HEK293 (cell line): ENCODE data around the gene C6orf141.

Experiments used
- CTCF ChIA-PET: fragments of 350-600 bp; formaldehyde crosslinking; extraction: SDS; loops from one replicate; lab custom pipeline; 2021; ENCODE audit warnings: antibody characterized with exemption; lab: Yijun Ruan, JAX
- POLR2A ChIA-PET: fragments of 300-600 bp; formaldehyde crosslinking; extraction: SDS; loops from one replicate; lab custom pipeline; 2020; ENCODE audit warnings: antibody characterized with exemption, inconsistent platforms; lab: Yijun Ruan, JAX
- H3K27ac ChIP-seq: fragments of 200-500 bp; sonication (Bioruptor generic); 2 replicates; pipeline ENCODE4 v1.5.1; 2014; ENCODE audit warnings: low read depth, low read length, control low read depth, inconsistent platforms; ENCODE audit errors: extremely low read depth
- H3K36me3 ChIP-seq, 2 experiments: fragments of 200-500 bp in 1 of 2; sonication (Bioruptor generic) in 1 of 2; 1 replicate in 1 of 2; 2 replicates in 1 of 2; pipeline ENCODE4 v1.5.1; 2014 to 2017; ENCODE audit warnings: inconsistent platforms in 2 of 2, low read length in 2 of 2; ENCODE audit not compliant: control insufficient read depth in 2 of 2, insufficient read depth in 1 of 2
- H3K4me1 ChIP-seq: fragments of 200-500 bp; sonication (Bioruptor generic); 2 replicates; pipeline ENCODE4 v1.5.1; 2014; ENCODE audit warnings: mild to moderate bottlenecking, low read length, inconsistent platforms; ENCODE audit not compliant: control insufficient read depth, insufficient read depth
- H3K4me3 ChIP-seq: 2 replicates; pipeline ENCODE4 v1.5.1; 2011; ENCODE audit warnings: low read depth, mild to moderate bottlenecking, control low read depth, low read length, moderate library complexity
- H3K9me3 ChIP-seq: fragments of 200-500 bp; sonication (Bioruptor generic); 2 replicates; pipeline ENCODE4 v1.5.1; 2014; ENCODE audit warnings: low read depth, low read length, inconsistent platforms; ENCODE audit not compliant: control insufficient read depth, insufficient read depth
- BCL11B ChIP-seq: fragments of 450-650 bp; formaldehyde crosslinking; IDR thresholded peaks from 2 replicates; pipeline ENCODE4 v1.5.1; 2016; ENCODE audit warnings: low read depth, missing biosample characterization, missing genetic modification characterization
- FEZF1 ChIP-seq: fragments of 450-650 bp; formaldehyde crosslinking; IDR thresholded peaks from 2 replicates; pipeline ENCODE4 v1.5.1; 2016; ENCODE audit warnings: missing biosample characterization, missing genetic modification characterization
- HOXA7 ChIP-seq: sonication (generic); formaldehyde crosslinking; IDR thresholded peaks from 2 replicates; pipeline ENCODE4 v1.8.1; 2022; ENCODE audit warnings: missing genetic modification reagents, borderline replicate concordance
- IKZF3 ChIP-seq: fragments of 450-650 bp; IDR thresholded peaks from 2 replicates; pipeline ENCODE4 v1.5.0; 2018; ENCODE audit warnings: missing biosample characterization, mild to moderate bottlenecking, missing genetic modification characterization, moderate library complexity
- OVOL3 ChIP-seq: fragments of 450-650 bp; formaldehyde crosslinking; IDR thresholded peaks from 2 replicates; pipeline ENCODE4 v1.5.1; 2016; ENCODE audit warnings: missing biosample characterization, missing genetic modification characterization
- PRDM2 ChIP-seq: fragments of 450-650 bp; formaldehyde crosslinking; IDR thresholded peaks from 2 replicates; pipeline ENCODE4 v1.5.1; 2016; ENCODE audit warnings: missing biosample characterization, missing genetic modification characterization, borderline replicate concordance
- TSHZ1 ChIP-seq: fragments of 450-650 bp; formaldehyde crosslinking; IDR thresholded peaks from 2 replicates; pipeline ENCODE4 v1.5.1; 2016; ENCODE audit warnings: missing biosample characterization, missing genetic modification characterization, borderline replicate concordance
- ZNF155 ChIP-seq: fragments of 450-650 bp; formaldehyde crosslinking; IDR thresholded peaks from 2 replicates; pipeline ENCODE4 v1.5.1; 2016; ENCODE audit warnings: missing biosample characterization, missing genetic modification characterization
- ZNF169 ChIP-seq: fragments of 450-650 bp; formaldehyde crosslinking; IDR thresholded peaks from 2 replicates; pipeline ENCODE4 v1.5.1; 2016; ENCODE audit warnings: missing biosample characterization, missing genetic modification characterization
- ZNF23 ChIP-seq: fragments of 450-650 bp; formaldehyde crosslinking; IDR thresholded peaks from 2 replicates; pipeline ENCODE4 v1.5.1; 2016; ENCODE audit warnings: missing biosample characterization, missing genetic modification characterization, borderline replicate concordance
- ZNF280C ChIP-seq: fragments of 450-650 bp; formaldehyde crosslinking; IDR thresholded peaks from 2 replicates; pipeline ENCODE4 v1.5.1; 2016; ENCODE audit warnings: missing biosample characterization, missing genetic modification characterization
- ZNF311 ChIP-seq: fragments of 450-650 bp; formaldehyde crosslinking; IDR thresholded peaks from 2 replicates; pipeline ENCODE4 v1.5.1; 2017; ENCODE audit warnings: missing biosample characterization, missing genetic modification characterization, borderline replicate concordance
- ZNF37A ChIP-seq: fragments of 450-650 bp; IDR thresholded peaks from 2 replicates; pipeline ENCODE4 v1.5.1; 2018; ENCODE audit warnings: missing biosample characterization, missing genetic modification characterization
- ZNF629 ChIP-seq: fragments of 450-650 bp; formaldehyde crosslinking; IDR thresholded peaks from 2 replicates; pipeline ENCODE4 v1.5.1; 2017; ENCODE audit warnings: missing biosample characterization, missing genetic modification characterization
- ZSCAN16 ChIP-seq: fragments of 450-650 bp; formaldehyde crosslinking; IDR thresholded peaks from 2 replicates; pipeline ENCODE4 v1.5.1; 2016; ENCODE audit warnings: missing biosample characterization, missing genetic modification characterization
- TF ChIP-seq, protein P1 (sequence below): fragments of 450-650 bp; formaldehyde crosslinking; IDR thresholded peaks from 2 replicates; pipeline ENCODE4 v1.5.1; 2017; ENCODE audit warnings: missing biosample characterization, mild to moderate bottlenecking, missing genetic modification characterization, moderate library complexity

C6orf141 gene

DNA sequence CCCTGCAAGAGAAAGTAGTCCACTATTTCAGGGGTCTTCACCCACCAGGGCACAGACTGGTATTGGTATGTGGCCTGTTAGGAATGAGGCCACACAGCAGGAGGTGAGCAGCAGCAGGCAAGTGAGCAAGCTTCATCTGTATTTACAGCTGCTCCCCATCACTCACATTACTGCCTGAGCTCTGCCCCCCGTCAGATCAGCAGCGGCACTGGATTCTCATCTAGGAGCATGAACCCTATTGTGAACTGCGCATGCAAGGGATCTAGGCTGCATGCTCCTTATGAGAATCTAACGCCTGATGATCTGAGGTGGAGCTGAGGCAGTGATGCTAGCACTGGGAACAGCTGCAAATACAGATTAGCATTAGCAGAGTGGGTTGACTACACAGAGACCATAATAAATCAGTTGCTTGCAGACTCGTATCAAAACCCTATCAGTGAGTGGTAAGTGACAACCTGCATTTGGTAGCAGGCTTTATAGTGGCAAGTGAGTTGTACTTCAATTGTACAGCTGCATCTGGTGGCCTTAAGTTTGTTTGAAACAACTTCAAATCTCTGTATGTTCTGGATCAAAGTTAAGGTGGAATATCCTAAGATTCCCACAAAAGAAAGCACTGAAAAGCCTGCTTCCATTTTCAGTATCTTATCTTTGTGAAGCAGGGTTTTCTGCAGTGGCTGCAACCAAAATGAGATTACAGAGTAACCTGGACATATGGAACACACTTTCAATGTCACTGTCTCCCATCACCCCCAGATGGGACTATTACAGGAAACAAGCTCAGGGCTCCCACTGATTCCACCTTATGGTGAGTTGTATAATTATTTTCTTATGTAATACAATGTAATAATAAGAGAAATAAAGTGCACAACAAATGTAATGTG is 12.8 kb downstream of the C6orf141 start:
- Histone ChIP-seq H3K4me1 (no peaks in the 10 kb centered on the region), H3K4me3 (no peak overlapping the region), H3K9me3 (no peaks in the 10 kb centered on the region), H3K36me3 (peaks cover 3 to 5% of the 10 kb centered on the region in 2 experiments; a peak in 2 of 3 replicates)
- CTCF ChIA-PET, result interaction anchor here (0.7 to 2.3 kb wide), 7 partner anchors 9 to 60 kb away, joined by 3 to 8 read pairs (median 3); partner anchors contain the start of gene C6orf141
- POLR2A ChIA-PET, result no interaction called here
- TF ChIP-seq OVOL3 (no peak), FEZF1 (0 out of 2 replicates have a peak, but pooled peaks have one; percentile 10)
- TF ChIP-seq, all 188 proteins: peak for 1
- no peak overlapping the region for H3K27ac ChIP-seq

GRCh38 chr6:49564552-49564951 is 14.1 kb downstream of the C6orf141 start:
- TF ChIP-seq ZNF169 (tag by site-specific recombination), result peak; percentile 93
- TF ChIP-seq ZSCAN16, result no peak
- Histone ChIP-seq H3K9me3 (no peaks in the 10 kb centered on the region), H3K4me3 (no peak overlapping the region), H3K27ac (no peak overlapping the region), H3K4me1 (peaks cover 1% of the 10 kb centered on the region), H3K36me3 (peaks cover 1 to 3% of the 10 kb centered on the region in 2 experiments; a peak in 2 of 3 replicates)
- POLR2A ChIA-PET, result no interaction called here
- CTCF ChIA-PET, result interaction anchor here (0.5 to 1.3 kb wide), 4 partner anchors 32 to 112 kb away, joined by 3 to 8 read pairs (median 3); no protein-coding TSS in a partner anchor

- POLR2A ChIA-PET, result no interaction called here
- Histone ChIP-seq H3K27ac (no peak overlapping the region), H3K9me3 (no peaks in the 10 kb centered on the region), H3K36me3 (peaks cover 0 to 3% of the 10 kb centered on the region in 2 experiments; a peak in 1 of 3 replicates), H3K4me3 (no peak overlapping the region), H3K4me1 (peaks cover 8% of the 10 kb centered on the region)
- CTCF ChIA-PET, result interaction anchor here (0.9 to 1.2 kb wide), 4 partner anchors 31 to 42 kb away, joined by 3 to 7 read pairs (median 3); no protein-coding TSS in a partner anchor
- TF ChIP-seq ZNF37A (no peak), ZSCAN16 (no peak), BCL11B (no peak), HOXA7 (CRISPR knock-in tag) (no peak), TSHZ1 (tag by site-specific recombination) (no peak), ZNF280C (no peak), ZNF155 (tag by site-specific recombination) (no peak), ZNF23 (tag by site-specific recombination) (no peak), ZNF311 (tag by site-specific recombination) (no peak), ZNF629 (tag by site-specific recombination) (no peak), PRDM2 (tag by site-specific recombination) (no peak), IKZF3 (tag by site-specific recombination) (no peak)
- TF ChIP-seq, protein P1, sequence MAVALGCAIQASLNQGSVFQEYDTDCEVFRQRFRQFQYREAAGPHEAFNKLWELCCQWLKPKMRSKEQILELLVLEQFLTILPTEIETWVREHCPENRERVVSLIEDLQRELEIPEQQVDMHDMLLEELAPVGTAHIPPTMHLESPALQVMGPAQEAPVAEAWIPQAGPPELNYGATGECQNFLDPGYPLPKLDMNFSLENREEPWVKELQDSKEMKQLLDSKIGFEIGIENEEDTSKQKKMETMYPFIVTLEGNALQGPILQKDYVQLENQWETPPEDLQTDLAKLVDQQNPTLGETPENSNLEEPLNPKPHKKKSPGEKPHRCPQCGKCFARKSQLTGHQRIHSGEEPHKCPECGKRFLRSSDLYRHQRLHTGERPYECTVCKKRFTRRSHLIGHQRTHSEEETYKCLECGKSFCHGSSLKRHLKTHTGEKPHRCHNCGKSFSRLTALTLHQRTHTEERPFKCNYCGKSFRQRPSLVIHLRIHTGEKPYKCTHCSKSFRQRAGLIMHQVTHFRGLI (tag by site-specific recombination), result no peak
These were observed 14.8 kb downstream of the C6orf141 start for GRCh38 chr6:49565261-49565660.
